CD4-positive, alpha-beta T cell (primary cell): Measurements from ENCODE around the gene CHIC2. TPM values are rescaled to one million over a fixed set of nuclear protein-coding genes. Genes with fewer than 3 reads are reported as not detected.

ENCODE experiments used
- ATAC-seq: fragments of 200-7000 bp; cut with Tn5 transposase; one replicate; pipeline ENCODE4 v1.10.0; 2022; ENCODE audit warnings: mild to moderate bottlenecking; ENCODE audit not compliant: poor library complexity
- CTCF ChIA-PET: fragments of 350-600 bp; sonication (Branson Sonifier 250); formaldehyde crosslinking; loops from one replicate; lab custom pipeline; 2021; ENCODE audit warnings: antibody characterized with exemption, inconsistent platforms; lab: Charles Lee
- POLR2A ChIA-PET: fragments of 350-600 bp; sonication (Branson Sonifier 250); formaldehyde crosslinking; loops from one replicate; lab custom pipeline; 2021; ENCODE audit warnings: antibody characterized with exemption, inconsistent platforms; lab: Charles Lee
- DNase-seq, 14 experiments: peaks; one replicate each; pipeline ENCODE4 v3.0.0-alpha.2; 2013 to 2020; ENCODE audit warnings: mixed read lengths in 2 of 14
- H3K27ac ChIP-seq, 2 donors: one replicate each; pipeline versions ENCODE4 v1.5.1 to v1.7.0; 2013; ENCODE audit warnings: low read length in 2 of 2, low read depth in 1 of 2, mild to moderate bottlenecking in 1 of 2
- H3K27me3 ChIP-seq, 2 experiments: 1 replicate in 1 of 2; 2 replicates in 1 of 2; pipeline versions ENCODE4 v1.6.1 to v1.7.0; 2013; ENCODE audit warnings: low read length in 2 of 2, control low read depth in 1 of 2, mild to moderate bottlenecking in 1 of 2, moderate library complexity in 1 of 2; ENCODE audit not compliant: insufficient read depth in 2 of 2, control insufficient read depth in 1 of 2
- H3K36me3 ChIP-seq: one replicate; pipeline ENCODE4 v1.6.1; 2013; ENCODE audit warnings: low read length, control low read depth; ENCODE audit not compliant: insufficient read depth
- H3K4me1 ChIP-seq: one replicate; pipeline ENCODE4 v1.6.1; 2013; ENCODE audit warnings: low read length, control low read depth; ENCODE audit not compliant: insufficient read depth
- H3K4me3 ChIP-seq: one replicate; pipeline ENCODE4 v1.5.1; 2013; ENCODE audit warnings: mild to moderate bottlenecking, low read length, moderate library complexity
- H3K9me3 ChIP-seq, 2 experiments: 1 replicate in 1 of 2; 2 replicates in 1 of 2; pipeline versions ENCODE4 v1.6.1 to v1.7.0; 2013; ENCODE audit warnings: low read length in 2 of 2, mild to moderate bottlenecking in 2 of 2, control low read depth in 1 of 2, moderate library complexity in 1 of 2; ENCODE audit not compliant: control insufficient read depth in 1 of 2, insufficient read depth in 1 of 2
- H3K27ac Mint-ChIP-seq: one replicate; pipeline ENCODE4 v1.8.0; 2020; ENCODE audit warnings: mixed read lengths
- H3K27me3 Mint-ChIP-seq: one replicate; pipeline ENCODE4 v1.8.0; 2021; ENCODE audit warnings: mixed read lengths
- H3K36me3 Mint-ChIP-seq: one replicate; pipeline ENCODE4 v1.8.0; 2021; ENCODE audit warnings: low read depth, mixed read lengths
- H3K4me1 Mint-ChIP-seq: one replicate; pipeline ENCODE4 v1.8.0; 2021; ENCODE audit warnings: low read depth, mixed read lengths
- H3K4me3 Mint-ChIP-seq: one replicate; pipeline ENCODE4 v1.8.0; 2020; ENCODE audit warnings: mild to moderate bottlenecking, mixed read lengths
- H3K9me3 Mint-ChIP-seq: one replicate; pipeline ENCODE4 v1.8.0; 2020; ENCODE audit warnings: mixed read lengths
- intact Hi-C, 2 experiments: fragments of 100-400 bp; cut with DNase I in 1 of 2; cut with micrococcal nuclease in 1 of 2; formaldehyde crosslinking; loops; one replicate each; pipeline versions ENCODE4 v1.15.1 to v1.9.0; 2023 to 2025; cut with DNase I, micrococcal nuclease
- total RNA-seq, 174 experiments: library from RNA in 2 of 174; stranded (reverse) in 2 of 174; gene quantifications; one replicate each; pipeline ENCODE4 v1.2.3 and lab custom pipeline; 2021 to 2026
- TF ChIP-seq, protein P1 (sequence below): fragments of 200-600 bp; IDR thresholded peaks from one replicate; pipeline ENCODE4 v1.8.0; 2022; ENCODE audit warnings: antibody characterized with exemption, mild to moderate bottlenecking

The CHIC2 gene
- total RNA-seq, 2 experiments from 2014 or later = 53.8 to 59.2 TPM

GRCh38 chr4:54098375-54098774 lies 34.0 kb upstream of the CHIC2 start:
- H3K4me1 Mint-ChIP-seq = peaks cover 55% of the 10 kb centered on the region
- ATAC-seq = no peak
- intact Hi-C loops = loop anchor here in 1 of 2 experiments (10.0 kb wide), 1 partner anchor 1234 kb away; the partner anchor contains the start of gene RASL11B

GRCh38 chr4:54097152-54097551 lies 32.7 kb upstream of the CHIC2 start:
- TF ChIP-seq, protein P1, sequence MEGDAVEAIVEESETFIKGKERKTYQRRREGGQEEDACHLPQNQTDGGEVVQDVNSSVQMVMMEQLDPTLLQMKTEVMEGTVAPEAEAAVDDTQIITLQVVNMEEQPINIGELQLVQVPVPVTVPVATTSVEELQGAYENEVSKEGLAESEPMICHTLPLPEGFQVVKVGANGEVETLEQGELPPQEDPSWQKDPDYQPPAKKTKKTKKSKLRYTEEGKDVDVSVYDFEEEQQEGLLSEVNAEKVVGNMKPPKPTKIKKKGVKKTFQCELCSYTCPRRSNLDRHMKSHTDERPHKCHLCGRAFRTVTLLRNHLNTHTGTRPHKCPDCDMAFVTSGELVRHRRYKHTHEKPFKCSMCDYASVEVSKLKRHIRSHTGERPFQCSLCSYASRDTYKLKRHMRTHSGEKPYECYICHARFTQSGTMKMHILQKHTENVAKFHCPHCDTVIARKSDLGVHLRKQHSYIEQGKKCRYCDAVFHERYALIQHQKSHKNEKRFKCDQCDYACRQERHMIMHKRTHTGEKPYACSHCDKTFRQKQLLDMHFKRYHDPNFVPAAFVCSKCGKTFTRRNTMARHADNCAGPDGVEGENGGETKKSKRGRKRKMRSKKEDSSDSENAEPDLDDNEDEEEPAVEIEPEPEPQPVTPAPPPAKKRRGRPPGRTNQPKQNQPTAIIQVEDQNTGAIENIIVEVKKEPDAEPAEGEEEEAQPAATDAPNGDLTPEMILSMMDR = no peak
- Mint-ChIP-seq H3K27me3 (peaks cover 96% of the 10 kb centered on the region), H3K9me3 (no peaks in the 10 kb centered on the region), H3K27ac (no peak overlapping the region), H3K4me1 (peaks cover 54% of the 10 kb centered on the region), H3K36me3 (no peaks in the 10 kb centered on the region), H3K4me3 (no peak overlapping the region)
- no peak overlapping the region for H3K27ac ChIP-seq
- peaks cover 0 to 30% of the 10 kb centered on the region in 2 experiments for H3K9me3 ChIP-seq
- no peak overlapping the region for H3K4me3 ChIP-seq
- H3K4me1 ChIP-seq = peaks cover 49% of the 10 kb centered on the region
- ChIA-PET CTCF (no interaction called here), POLR2A (no interaction called here)
- peaks cover 95 to 97% of the 10 kb centered on the region in 2 experiments for H3K27me3 ChIP-seq
- intact Hi-C loops = loop anchor here in 1 of 2 experiments (10.0 kb wide), 1 partner anchor 1232 kb away; the partner anchor contains the start of gene RASL11B
- ATAC-seq = no peak
- H3K36me3 ChIP-seq = no peaks in the 10 kb centered on the region
- no peak for DNase-seq

More at GRCh38 chr4:54098375-54098774, 34.0 kb upstream of the CHIC2 start:
- H3K9me3 Mint-ChIP-seq = no peaks in the 10 kb centered on the region
- no peak for DNase-seq
- no peaks in the 10 kb centered on the region for H3K36me3 Mint-ChIP-seq
- CTCF ChIA-PET = interaction anchor here (1.1 kb wide), 1 partner anchor 10 kb away, joined by 3 read pairs; no protein-coding TSS in a partner anchor
- H3K4me1 ChIP-seq = peaks cover 40% of the 10 kb centered on the region
- peaks cover 95 to 96% of the 10 kb centered on the region in 2 experiments for H3K27me3 ChIP-seq
- H3K4me3 Mint-ChIP-seq = no peak overlapping the region
- no peak overlapping the region for H3K27ac ChIP-seq
- TF ChIP-seq, protein P1 = no peak
- no peaks in the 10 kb centered on the region for H3K36me3 ChIP-seq
- no peak overlapping the region for H3K4me3 ChIP-seq
- POLR2A ChIA-PET = interaction anchor here (0.5 to 2.6 kb wide), 2 partner anchors 35 to 58 kb away, joined by 3 to 10 read pairs; partner anchors contain the start of gene CHIC2
- H3K27ac Mint-ChIP-seq = no peak overlapping the region
- H3K27me3 Mint-ChIP-seq = peaks cover 97% of the 10 kb centered on the region
- peaks cover 0 to 28% of the 10 kb centered on the region in 2 experiments for H3K9me3 ChIP-seq

GRCh38 chr4:54096295-54096962 lies 32.0 kb upstream of the CHIC2 start:
- TF ChIP-seq, protein P1 = no peak
- Mint-ChIP-seq H3K27ac (no peak overlapping the region), H3K9me3 (no peaks in the 10 kb centered on the region), H3K36me3 (no peaks in the 10 kb centered on the region), H3K4me1 (peaks cover 54% of the 10 kb centered on the region), H3K27me3 (peaks cover 95% of the 10 kb centered on the region), H3K4me3 (no peak overlapping the region)
- DNase-seq = no peak
- H3K27ac ChIP-seq = no peak overlapping the region
- peaks cover 90 to 93% of the 10 kb centered on the region in 2 experiments for H3K27me3 ChIP-seq
- H3K4me1 ChIP-seq = peaks cover 51% of the 10 kb centered on the region
- H3K36me3 ChIP-seq = no peaks in the 10 kb centered on the region
- POLR2A ChIA-PET = no interaction called here
- H3K9me3 ChIP-seq = peaks cover 0 to 25% of the 10 kb centered on the region in 2 experiments
- intact Hi-C loops = loop anchor here in 1 of 2 experiments (10.0 kb wide), 1 partner anchor 1232 kb away; the partner anchor contains the start of gene RASL11B
- CTCF ChIA-PET = no interaction called here
- ATAC-seq = no peak
- no peak overlapping the region for H3K4me3 ChIP-seq
